Activated CD8-positive, alpha-beta memory T cell treated with anti-CD3 and anti-CD28 coated beads, Interleukin-2, amount 50 U/mL, for 1 hour (primary cell): ENCODE measurements around the gene MYO9B.
"Not testable (repeated sequence)": the region's sequence is repeated elsewhere in the genome, so short reads cannot be mapped to it uniquely, and the experiment has no call there.

ENCODE experiments used
- DNase-seq: peaks from one replicate; pipeline ENCODE4 v3.0.0-alpha.2; 2020; ENCODE audit errors: extremely low read depth

MYO9B gene

DNA sequence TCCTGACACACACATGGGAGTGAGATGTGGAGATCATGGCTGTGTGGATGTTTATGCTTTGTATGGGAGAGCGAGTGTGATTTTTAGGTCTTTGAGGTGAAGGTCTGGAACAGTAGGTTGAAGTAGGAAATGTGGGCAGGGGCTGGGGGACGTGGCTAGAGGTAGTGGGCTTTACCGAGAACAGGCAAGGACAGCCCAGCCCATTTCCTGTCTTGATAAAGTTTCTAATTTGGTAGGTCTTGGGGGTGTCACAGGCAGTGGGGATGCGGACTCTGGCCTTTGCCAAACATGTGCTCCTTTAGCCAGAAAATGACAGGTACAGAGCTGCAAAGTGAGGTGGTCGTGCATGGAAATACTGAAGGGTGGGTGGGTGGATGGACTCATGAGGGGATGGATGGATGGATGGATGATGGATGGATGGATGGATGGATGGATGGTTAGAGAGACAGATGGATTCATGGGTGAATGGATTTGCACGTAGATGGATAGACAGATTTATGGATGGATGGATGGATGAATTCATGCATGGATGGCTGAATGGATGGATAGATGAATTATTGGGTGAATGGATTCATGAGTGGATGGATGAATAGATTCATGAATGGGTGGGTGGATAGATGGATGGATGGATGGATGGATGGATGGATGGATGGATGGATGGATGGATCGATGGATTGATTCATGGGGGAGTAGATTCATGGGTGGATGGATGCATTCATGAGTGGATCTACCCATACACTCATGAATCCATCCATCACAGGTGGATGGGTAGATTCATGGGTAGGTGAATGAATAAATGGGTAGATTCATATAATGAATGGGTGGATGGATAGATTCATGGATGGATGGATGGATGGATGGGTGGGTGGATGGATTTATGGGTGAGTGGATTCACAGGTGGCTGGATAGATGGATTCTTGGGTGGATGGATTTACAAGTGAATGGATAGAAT lies 70.2 kb downstream of the MYO9B start:
- no peak for DNase-seq

DNA sequence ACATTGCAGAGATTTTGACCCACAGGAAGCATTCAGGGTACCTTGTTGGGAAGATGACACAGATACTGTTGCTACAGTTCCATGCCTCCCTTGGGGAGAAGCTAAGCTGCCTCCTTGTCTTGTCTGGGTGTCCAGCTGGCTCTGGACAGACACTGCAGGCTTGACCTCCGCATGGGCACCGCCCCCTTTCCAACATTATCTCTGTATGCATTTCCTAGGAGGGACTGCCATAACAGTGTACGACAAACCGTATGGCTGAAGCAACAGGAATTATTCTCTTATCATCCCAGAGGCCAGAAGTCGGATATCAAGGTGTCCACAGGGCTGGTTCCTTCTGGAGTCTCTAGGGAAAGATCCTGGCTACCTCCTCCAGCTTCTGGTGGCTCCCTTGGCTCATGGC lies 72.6 kb downstream of the MYO9B start:
- no peak for DNase-seq

DNA sequence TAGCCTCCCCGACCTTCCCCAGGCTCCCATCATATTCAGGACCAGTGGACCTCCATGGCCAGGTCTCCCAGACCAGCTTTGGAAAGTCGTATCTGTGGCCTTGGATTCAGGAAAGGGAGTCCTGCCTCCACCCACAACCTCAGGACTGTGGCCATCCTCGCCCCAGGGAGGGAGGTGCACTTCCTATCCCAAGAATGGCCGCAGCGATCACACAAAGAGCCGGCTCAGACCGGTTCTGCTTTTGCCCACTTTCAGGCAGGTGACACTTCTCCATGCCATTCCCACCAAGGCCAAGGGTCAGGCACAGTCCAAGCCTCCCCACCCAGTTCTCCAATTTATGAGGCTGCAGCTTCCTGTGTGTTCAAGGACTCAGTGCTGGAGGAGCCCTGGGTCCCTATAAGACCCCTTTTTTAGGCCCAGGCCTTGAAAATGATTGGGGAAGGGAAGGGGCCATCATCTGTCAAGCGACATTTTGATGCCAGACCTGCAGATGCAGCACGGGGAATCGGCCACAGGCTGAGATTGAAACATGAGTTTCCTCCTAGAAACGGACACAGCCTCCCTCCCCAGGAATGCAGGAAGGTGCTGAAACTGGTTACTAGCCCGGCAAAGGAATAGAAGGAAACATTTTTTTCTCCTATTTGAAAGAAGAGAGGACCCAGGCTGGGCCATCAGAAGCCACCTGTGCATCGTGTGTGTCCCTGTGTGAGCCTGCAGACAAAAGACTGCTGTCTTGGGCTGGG lies 74.0 kb downstream of the MYO9B start:
- DNase-seq: no peak

DNA sequence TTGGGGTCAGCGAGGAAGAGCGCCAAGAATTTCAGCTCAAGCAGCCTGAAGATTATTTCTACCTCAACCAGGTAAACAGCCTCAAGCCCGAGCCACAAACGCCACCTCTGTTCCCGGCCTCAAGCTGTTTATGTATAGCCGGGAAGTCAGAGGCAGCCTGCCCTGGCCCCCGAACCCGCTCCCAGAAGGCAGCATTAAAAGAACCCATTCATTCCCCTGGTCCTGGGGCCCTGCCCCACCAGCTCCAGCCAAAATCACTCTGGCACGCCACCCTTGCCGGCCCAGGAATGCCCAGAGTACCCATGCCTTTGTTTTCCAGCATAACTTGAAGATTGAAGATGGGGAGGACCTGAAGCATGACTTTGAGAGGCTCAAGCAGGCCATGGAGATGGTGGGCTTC lies 78.4 kb downstream of the MYO9B start:
- DNase-seq: no peak

DNA sequence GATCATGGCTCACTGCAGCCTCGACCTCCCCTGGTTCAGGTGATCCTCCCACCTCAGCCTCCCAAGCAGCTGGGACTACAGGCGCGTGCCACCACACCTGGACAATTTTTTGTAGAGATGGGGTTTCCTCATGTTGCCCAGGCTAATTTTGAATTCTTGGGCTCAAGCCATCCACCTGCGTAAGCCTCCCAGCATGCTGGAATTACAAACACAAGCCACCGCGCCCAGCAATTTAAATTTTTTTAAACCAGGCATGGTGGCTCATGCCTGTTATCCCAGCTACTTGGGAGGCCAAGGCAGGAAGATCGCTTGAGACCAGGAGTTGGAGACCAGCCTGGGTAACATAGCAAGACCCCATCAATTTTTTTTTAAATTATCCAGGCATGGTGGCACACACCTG lies 79.7 kb downstream of the MYO9B start:
- no peak for DNase-seq

DNA sequence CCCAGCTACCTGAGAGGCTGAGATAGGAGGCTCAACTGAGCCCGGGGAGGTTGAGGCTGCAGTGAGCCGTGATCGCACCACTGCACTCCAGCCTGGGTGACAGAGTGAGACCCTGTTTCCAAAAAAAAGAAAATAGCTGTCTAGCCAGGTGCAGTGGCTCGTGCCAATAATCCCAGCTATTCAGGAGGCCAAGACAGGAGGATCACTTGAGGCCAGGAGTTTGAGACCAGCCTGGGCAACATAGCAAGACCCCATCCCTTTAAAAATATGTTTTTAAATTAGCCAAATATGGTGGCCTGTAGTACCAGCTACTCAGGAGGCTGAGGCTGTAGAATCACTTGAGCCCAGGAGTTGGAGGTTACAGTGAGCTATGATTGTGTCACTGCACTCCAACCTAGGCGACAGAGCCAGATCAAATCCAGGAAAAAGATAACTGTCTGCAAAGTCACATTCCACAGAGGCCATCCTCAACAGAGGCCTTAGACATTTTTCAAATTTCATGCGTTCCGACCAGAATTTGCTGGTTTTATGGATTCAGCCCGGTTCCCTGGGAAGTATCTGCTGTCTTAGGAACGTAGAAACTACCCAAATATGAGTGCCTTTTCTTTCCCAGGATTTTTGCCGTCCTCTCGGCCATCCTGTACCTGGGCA lies 80.8 kb downstream of the MYO9B start:
- DNase-seq: no peak

DNA sequence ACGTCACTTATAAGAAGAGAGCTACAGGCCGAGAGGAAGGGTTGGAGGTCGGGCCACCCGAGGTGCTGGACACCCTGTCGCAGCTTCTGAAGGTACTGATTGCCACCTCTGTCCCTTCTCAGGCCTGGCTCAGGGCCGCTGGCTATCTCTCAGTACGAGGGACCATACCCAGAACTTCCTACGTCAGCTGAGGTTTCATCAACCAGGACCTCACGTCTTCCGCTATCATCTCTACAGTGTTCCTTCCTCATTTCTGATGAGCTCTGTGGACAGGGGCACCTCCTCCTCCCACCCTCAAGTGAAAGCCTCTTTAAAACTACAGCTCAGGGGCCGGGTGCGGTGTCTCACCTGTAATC lies 81.3 kb downstream of the MYO9B start:
- no peak for DNase-seq

DNA sequence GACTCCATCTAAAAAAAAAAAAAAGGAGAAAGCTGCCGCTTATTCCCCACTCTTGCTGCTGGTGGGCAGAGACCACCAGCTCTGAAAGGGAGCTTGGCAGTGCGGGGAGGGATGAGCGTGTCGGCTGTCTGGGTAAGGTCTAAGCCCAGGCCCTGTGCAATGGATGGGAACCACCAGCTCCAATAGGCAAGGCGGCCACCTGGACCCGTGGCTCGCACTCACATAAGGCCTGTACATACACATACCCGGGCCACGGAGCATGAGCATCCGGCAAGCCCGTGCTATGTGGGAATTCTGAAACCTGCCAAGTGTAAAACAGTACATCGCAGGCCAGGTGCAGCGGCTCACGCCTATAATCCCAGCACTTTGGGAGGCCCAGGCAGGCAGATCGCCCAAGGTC lies 83.0 kb downstream of the MYO9B start:
- DNase-seq: no peak

DNA sequence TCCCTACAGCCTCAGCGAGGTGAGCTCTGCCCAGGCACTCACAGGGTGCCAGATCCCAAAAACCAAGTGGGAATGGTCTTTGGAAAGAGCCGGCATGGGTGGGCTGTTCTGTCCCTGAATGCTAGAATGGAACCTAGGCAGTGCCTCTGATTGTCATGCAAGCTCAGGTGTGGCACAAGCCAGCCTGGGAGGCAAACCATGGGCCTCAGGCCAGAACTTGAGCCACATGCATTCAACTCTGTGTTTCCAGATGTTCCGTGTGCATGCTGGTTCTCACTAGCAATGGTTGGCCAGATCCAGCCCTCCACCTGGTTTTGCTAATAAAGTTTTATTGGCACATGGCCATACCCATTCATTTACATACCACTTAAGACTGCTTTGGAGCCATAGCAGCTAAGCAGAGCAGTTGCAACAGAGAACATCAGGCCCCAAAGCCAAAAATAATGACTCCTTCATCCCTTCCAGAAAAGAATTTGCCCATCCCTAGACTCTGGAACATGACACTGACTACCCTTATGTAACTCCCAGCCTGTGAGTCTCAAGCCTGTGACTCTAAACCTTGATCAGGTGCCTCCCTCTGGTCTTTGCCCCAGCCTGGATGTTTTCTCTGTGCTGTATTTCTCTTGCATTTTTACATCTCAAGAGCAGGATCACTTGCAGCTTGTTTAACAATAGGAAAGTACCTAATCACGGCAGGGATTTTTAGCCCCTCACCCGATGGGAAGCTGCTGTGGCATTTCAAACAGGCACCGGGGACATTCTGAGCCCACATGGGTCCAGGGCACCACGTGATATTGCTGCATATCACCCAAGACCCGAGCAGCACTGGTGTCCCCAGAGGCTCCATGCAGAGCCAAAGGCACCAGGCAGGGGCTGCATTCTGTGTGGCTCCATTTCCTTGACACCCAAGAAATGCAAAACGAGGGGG lies 84.2 kb downstream of the MYO9B start:
- no peak for DNase-seq

DNA sequence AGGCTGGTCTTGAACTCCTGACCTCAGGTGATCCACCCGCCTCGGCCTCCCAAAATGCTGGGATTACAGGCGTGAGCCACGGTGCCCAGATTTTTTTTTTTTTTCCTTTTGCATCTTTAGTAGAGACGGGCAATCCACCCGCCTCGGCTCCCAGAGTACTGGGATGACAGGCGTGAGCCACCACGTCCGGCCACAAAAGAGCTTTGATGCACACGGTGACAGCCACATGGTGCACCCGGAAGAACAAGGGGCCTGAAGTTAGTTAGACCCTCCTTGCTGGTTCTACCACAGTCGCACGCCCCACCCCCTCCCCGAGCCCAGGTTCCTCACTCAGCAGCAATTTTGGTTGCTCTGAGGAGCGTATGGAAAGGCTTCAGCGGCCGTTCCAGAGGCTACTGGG lies 85.3 kb downstream of the MYO9B start:
- DNase-seq: no peak

DNA sequence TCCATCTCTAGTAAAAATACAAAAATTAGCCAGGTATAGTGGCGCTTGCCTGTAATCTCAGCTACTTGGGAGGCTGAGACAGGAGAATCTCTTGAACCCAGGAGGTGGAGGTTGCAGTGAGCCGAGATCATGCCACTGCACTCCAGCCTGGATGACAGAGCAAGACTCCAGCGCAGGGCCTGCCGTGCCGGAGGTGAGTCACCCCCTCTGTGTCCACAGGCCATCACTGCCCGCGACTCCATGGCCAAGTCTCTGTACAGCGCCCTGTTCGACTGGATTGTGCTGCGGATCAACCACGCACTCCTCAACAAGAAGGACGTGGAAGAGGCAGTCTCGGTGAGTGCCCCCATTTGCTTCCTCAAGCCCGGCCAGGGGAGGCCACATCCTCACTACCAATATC lies 86.6 kb downstream of the MYO9B start:
- not testable (repeated sequence) for DNase-seq

DNA sequence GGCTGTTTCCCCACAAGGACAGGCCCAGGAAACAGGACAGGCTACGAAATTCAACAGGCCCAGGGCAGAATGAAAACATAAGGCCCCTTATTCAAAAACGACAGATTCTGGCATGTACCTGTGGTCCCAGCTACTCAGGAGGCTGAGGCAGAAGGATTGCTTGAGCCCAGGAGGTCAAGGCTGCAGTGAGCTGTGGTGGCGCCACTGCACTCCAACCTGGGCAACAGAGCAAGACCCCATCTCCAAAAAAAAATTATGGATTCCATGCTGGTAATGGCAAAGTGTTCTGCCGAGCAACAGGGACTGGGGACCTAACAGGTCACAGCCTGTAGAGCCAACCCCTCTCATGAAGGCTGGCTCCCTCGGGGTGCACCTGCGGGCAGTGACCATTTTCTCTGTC lies 87.0 kb downstream of the MYO9B start:
- no peak for DNase-seq

DNA sequence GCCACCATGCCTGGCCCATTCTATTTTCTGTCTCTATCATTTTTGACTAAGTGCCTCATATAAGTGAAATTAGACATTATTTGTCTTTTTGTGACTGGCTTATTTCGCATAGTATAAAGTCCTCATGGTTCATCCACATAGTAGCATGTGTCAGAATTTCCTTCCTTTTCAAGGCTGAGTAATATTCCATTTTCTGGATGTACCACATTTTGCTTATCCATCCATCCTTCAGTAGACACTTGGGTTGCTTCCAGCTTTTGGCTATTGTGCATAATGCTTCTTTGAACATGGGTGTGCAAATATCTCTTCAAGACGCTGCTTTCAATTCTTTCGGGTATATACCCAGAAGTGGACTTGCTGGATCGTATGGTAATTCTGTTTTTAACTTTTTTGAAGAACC lies 88.1 kb downstream of the MYO9B start:
- no peak for DNase-seq

DNA sequence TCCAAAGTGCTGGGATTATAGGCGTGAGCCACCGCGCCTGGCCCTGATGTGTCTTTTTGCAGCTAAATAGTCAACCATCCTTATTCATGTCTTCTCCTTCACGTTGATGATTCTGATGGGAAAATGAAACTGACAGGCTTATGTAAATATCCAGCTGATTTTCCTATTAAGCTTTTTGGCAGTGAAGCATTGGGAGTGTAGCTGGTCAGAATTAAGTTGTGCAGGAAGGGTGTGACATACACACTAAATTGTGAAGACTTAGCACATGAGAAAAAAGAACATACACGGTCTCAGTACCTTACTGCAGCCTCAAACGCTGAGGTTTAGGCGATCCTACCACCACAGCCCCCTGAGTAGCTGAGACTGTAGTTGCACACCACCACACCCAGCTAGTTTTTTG lies 89.1 kb downstream of the MYO9B start:
- no peak for DNase-seq

DNA sequence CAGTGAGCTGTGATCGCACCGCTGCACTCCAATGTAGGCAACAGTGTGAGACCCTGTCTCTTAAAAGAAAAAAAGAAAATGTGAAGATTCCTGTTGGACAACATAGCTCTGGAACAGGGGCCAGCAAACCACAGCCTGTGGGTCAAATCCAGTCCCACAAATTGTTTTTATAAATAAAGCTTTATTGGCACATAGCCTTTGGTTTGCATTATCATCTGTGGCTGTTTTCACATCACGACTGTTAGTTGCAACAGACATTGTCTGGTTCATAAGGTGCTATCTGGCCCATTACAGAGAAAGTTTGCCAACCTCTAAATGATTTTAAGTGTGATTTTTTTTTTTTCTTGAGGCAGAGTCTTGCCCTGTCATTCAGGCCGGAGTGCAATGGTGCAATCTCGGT lies 90.1 kb downstream of the MYO9B start:
- DNase-seq: no peak

DNA sequence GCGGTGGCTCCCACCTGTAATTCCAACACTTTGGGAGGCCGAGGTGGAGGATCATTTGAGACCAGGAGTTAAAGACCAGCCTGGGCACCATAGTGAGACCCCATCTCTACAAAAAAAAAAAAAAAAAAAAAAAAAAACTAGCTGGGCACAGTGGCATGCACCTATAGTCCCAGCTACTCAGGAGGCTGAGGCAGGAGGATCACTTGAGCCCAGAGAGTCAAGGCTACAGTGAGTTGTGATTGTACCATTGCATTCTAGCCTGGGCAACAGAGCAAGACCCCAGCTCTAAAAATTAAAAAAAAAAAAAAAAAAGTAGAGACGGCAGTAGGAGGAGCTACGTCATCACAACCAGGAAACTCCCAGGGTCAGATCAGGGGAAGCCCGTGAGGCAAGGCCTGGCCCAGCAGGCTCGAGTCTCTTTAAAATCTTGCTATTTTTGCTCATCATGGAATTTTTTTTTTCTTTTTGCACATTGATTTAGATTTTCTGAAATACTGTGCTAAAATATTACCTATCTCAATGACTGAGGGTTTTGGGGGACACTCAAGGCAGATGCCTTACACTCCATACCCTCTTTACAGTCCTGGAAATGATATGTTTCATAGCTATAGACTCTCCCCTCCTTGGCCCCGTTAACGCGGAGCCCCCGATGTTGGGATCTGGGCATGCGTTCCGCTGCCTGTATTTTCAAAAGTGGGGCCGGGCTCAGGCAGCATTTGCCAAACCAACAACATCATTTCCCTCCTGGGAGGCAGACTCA lies 95.1 kb downstream of the MYO9B start:
- no peak for DNase-seq

DNA sequence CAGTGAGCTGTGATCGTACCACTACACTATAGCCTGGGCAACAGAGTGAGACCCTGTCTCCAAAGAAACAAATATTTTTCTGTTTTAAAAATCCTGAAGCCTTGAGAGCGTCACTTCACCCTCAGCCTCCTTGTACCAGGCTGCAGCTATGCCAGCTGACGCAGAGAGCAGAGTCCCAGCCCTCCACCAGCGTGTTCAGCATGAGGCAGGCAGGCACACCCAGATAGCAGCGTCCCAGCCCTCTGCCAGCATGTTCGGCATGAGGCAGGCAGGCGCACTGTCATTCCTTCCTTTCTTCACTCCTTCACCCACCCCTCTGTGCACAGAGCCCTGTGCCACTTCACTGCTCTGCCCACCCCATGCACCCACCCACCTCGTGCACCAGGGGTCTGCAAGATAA lies 96.3 kb downstream of the MYO9B start:
- no peak for DNase-seq

DNA sequence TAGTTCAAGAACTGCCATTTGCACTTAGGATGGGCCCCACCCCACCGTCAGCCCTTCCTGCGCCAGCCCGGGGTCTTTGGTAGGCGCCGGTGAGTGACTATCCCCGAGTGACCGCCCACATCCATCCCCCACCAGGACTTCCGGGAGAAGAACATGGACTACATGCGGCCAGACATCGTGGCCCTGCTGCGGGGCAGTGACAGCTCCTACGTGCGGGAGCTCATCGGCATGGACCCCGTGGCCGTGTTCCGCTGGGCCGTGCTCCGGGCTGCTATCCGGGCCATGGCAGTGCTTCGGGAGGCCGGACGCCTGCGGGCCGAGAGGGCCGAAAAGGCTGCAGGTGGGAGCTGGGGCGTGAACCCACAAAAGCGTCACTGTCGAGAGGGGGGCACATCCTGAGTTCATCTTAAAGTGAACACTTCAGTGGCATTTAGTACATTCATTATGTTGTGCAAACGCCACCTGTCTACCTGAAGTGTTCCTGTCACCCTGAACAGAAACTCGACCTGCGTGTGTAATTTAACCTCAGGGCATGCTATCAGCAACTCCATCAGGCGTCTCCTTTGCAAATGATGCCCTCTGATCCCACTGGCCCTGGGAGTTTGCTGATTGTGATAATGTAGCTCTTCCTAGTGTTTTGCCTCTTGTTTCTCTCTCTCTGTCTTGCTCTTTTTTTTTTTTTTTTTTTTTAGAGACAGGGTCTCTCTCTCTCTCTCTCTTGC lies 97.2 kb downstream of the MYO9B start:
- DNase-seq: no peak

DNA sequence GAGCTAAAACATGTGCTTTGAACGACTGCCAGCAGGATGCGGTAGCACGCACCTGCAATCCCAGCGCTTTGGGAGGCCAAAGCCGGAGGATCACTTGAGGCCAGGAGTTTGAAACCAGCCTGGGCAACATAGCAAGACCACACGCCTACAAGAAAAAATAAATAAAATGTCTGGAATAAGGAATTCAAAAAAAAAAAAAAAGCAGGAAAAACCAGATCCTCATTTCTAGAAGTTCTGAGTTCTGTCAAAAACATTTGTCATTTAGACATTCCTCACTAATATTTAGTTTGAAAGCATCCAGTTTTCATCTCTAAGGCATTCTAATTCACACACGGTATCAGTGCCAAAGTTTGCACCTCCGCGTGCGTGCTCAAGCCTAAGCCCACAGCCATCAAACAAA lies 102.7 kb downstream of the MYO9B start:
- no peak for DNase-seq

DNA sequence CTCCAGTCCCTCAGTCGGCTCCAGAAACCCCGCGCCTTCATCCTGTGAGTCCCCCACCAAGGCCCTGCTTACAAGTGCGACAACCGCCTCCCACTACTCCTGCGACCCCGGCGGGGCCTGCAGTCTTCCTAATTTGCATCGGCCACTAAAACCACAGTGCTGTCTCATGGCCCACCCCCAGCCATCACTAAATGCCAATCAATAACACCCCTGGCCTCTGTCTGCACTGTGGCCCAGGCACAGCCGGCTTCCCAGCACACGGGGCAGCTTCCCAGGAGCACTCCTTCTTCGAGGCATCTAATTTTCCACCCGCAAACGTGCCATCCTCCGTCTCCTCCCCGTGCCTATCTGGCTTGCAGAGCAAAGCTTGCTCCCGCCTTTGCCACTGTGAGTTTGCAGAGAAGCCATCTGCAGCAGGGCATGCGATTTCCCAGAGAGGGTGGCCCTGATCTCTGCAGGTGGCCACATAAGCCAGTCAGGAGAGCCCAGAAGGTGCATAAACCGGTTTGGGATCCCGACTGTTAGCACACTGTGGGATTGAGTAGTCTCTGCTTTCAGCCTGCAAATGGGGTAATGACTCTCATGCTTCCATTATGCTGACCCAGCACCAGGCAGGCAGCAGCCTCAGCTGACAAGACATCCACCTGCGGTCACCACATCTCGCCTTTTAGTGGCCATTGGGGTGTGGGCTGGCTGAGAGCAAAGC lies 105.6 kb downstream of the MYO9B start:
- no peak for DNase-seq
